ENCODE measurements around the gene ZNF184. TPM values are rescaled to one million over a fixed set of nuclear protein-coding genes. Genes with fewer than 3 reads are reported as not detected.
A peak's percentile ranks its signal among the peaks of the same experiment; 100 is the strongest.

ZNF184 gene
- total and polyA plus RNA-seq, 9 of the 15 experiments (the other 6 are each of a cell fraction or from before 2014, with no cell fraction given): 7.6 to 22.2 (median 12.8) TPM

- TF ChIP-seq SMAD3 (CRISPR knock-in tag; conservative IDR thresholded peaks at IDR 0.05): no peak
- peak; percentile 4; the same call in 1 of the 2 replicates for TF ChIP-seq POLR2H (tag; IDR thresholded peaks at IDR 0.05; ENCODE audit: low read depth)
- TF ChIP-seq NFATC3 (IDR thresholded peaks at IDR 0.05): no peak
- TF ChIP-seq KDM1A (IDR thresholded peaks at IDR 0.05): no peak
- TF ChIP-seq ZNF79 (CRISPR knock-in tag; IDR thresholded peaks at IDR 0.05; ENCODE audit: low read depth): no peak
- no peak for TF ChIP-seq ZBTB26 (CRISPR knock-in tag; IDR thresholded peaks at IDR 0.05)
- TF ChIP-seq ZFX (CRISPR knock-in tag; IDR thresholded peaks at IDR 0.05): no peak
- no peak for TF ChIP-seq HEY1 (CRISPR knock-in tag; IDR thresholded peaks at IDR 0.05; ENCODE audit: borderline replicate concordance)
- peak; percentile 49 for TF ChIP-seq MAFG (tag; conservative IDR thresholded peaks at IDR 0.05)
- no peak for TF ChIP-seq POLR2AphosphoS5 (IDR thresholded peaks at IDR 0.05; ENCODE audit: control insufficient read depth, insufficient read depth, low read depth, low read length)
- no peak for TF ChIP-seq CBX3 (IDR thresholded peaks at IDR 0.05; ENCODE audit: borderline replicate concordance in 1 of 2, low read length in 2 of 2)
- TF ChIP-seq FOXM1 (IDR thresholded peaks at IDR 0.05; ENCODE audit: low read depth): no peak
- TF ChIP-seq FOXM1 (CRISPR knock-in tag; IDR thresholded peaks at IDR 0.05; ENCODE audit: low read depth): no peak
- no peak for TF ChIP-seq ZNF280B (CRISPR knock-in tag; IDR thresholded peaks at IDR 0.05)
- TF ChIP-seq ZNF592 (IDR thresholded peaks at IDR 0.05): 0 out of 2 replicates have a peak, but pooled peaks have one; percentile 34
- 0 out of 2 replicates have a peak, but pooled peaks have one; percentile 19 for TF ChIP-seq NR2C1 (IDR thresholded peaks at IDR 0.05)
- TF ChIP-seq NR2C1 (tag; IDR thresholded peaks at IDR 0.05): no peak
- no peak for TF ChIP-seq ZNF184 (CRISPR knock-in tag; IDR thresholded peaks at IDR 0.05)
- no peak for TF ChIP-seq MYC (IDR thresholded peaks at IDR 0.05; ENCODE audit: low read depth, low read length)
- TF ChIP-seq MYC (CRISPR knock-in tag; IDR thresholded peaks at IDR 0.05; ENCODE audit: borderline replicate concordance, low read depth): no peak
Observed at GRCh38 chr6:27471365-27472115, 1.4 kb downstream of the ZNF184 start (continued).

Measured in K562 (cell line).